Naive B cell (primary cell): ENCODE results near the gene CCDC120. TPM values are rescaled to one million over a fixed set of nuclear protein-coding genes. Genes with fewer than 3 reads are reported as not detected.

Source experiments
- polyA plus RNA-seq, 6 donors: library from polyadenylated mRNA; unstranded; fragments of 300-500 nt; fragmentation: Illumina TruSeq; gene quantifications; one replicate each; pipeline ENCODE4 v1.2.3, GENCODE V29; 2021; ENCODE audit warnings: low read depth in 6 of 6

CCDC120 gene
- polyA plus RNA-seq, 6 donors from 2014 or later = 0.62 to 1.7 (median 0.79) TPM; not detected in 1

Other genes starting within 250 kb of the CCDC120 start
- gene ERAS, start 232.5 kb upstream of the CCDC120 start, polyA plus RNA-seq = under 1 TPM in 2 of 6 donors, not detected in 4; 0.51 to 0.92 TPM
- under 1 TPM in 1 of 6 donors, not detected in 5; 0.57 TPM for gene PCSK1N, start 223.4 kb upstream of the CCDC120 start, polyA plus RNA-seq
- 10 to 100 TPM; 77.1 to 97.2 (median 86.4) TPM for gene TIMM17B, start 161.2 kb upstream of the CCDC120 start, polyA plus RNA-seq
- gene PQBP1, start 161.1 kb upstream of the CCDC120 start, polyA plus RNA-seq = 100 to 1,000 TPM in 1 of 6 donors, 10 to 100 TPM in 5; 56.8 to 101 (median 83.6) TPM
- gene SLC35A2, start 147.4 kb upstream of the CCDC120 start, polyA plus RNA-seq = 10 to 100 TPM in 3 of 6 donors, 1 to 10 TPM in 3; 8.5 to 11.6 (median 10.0) TPM
- gene PIM2, start 140.0 kb upstream of the CCDC120 start, polyA plus RNA-seq = 100 to 1,000 TPM; 202 to 489 (median 254) TPM
- gene OTUD5, start 101.4 kb upstream of the CCDC120 start, polyA plus RNA-seq = 10 to 100 TPM; 27.6 to 53.2 (median 39.1) TPM
- gene KCND1, start 87.2 kb upstream of the CCDC120 start, polyA plus RNA-seq = 1 to 10 TPM in 1 of 6 donors, under 1 TPM in 2, not detected in 3; 0.12 to 2.0 (median 0.18) TPM
- gene GRIPAP1, start 56.7 kb upstream of the CCDC120 start, polyA plus RNA-seq = 10 to 100 TPM in 5 of 6 donors, 1 to 10 TPM in 1; 9.3 to 26.8 (median 13.6) TPM
- 10 to 100 TPM in 1 of 6 donors, 1 to 10 TPM in 5; 4.5 to 11.4 (median 6.1) TPM for gene TFE3, start 15.6 kb upstream of the CCDC120 start, polyA plus RNA-seq
- gene PRAF2, start 15.0 kb downstream of the CCDC120 start, polyA plus RNA-seq = 10 to 100 TPM; 25.5 to 49.0 (median 38.8) TPM
- gene WDR45, start 20.9 kb downstream of the CCDC120 start, polyA plus RNA-seq = 10 to 100 TPM; 50.0 to 84.9 (median 57.4) TPM
- 10 to 100 TPM; 17.9 to 33.9 (median 22.0) TPM for gene GPKOW, start 64.7 kb downstream of the CCDC120 start, polyA plus RNA-seq
- gene MAGIX, start 103.8 kb downstream of the CCDC120 start, polyA plus RNA-seq = under 1 TPM in 5 of 6 donors, not detected in 1; 0.18 to 0.96 (median 0.35) TPM
- 100 to 1,000 TPM; 110 to 208 (median 153) TPM for gene PLP2, start 112.9 kb downstream of the CCDC120 start, polyA plus RNA-seq
- 1 to 10 TPM in 5 of 6 donors, not detected in 1; 3.6 to 8.6 (median 5.4) TPM for gene PRICKLE3, start 127.4 kb downstream of the CCDC120 start, polyA plus RNA-seq
- 1 to 10 TPM in 1 of 6 donors, under 1 TPM in 4, not detected in 1; 0.15 to 1.3 (median 0.47) TPM for gene SYP, start 141.2 kb downstream of the CCDC120 start, polyA plus RNA-seq
- under 1 TPM; 0.08 to 0.25 (median 0.14) TPM for gene CACNA1F, start 174.3 kb downstream of the CCDC120 start, polyA plus RNA-seq
- gene CCDC22, start 176.5 kb downstream of the CCDC120 start, polyA plus RNA-seq = 10 to 100 TPM; 19.5 to 37.1 (median 22.3) TPM
- under 1 TPM in 4 of 6 donors, not detected in 2; 0.15 to 0.32 (median 0.22) TPM for gene FOXP3, start 205.7 kb downstream of the CCDC120 start, polyA plus RNA-seq
- 10 to 100 TPM in 1 of 6 donors, 1 to 10 TPM in 5; 1.3 to 10.5 (median 2.4) TPM for gene PPP1R3F, start 210.8 kb downstream of the CCDC120 start, polyA plus RNA-seq
- not detected for gene GAGE10, start 244.6 kb downstream of the CCDC120 start, polyA plus RNA-seq